AG04449 (cell line): ENCODE results near the gene ITGA8.
A peak's percentile ranks its signal among the peaks of the same experiment; 100 is the strongest.

Experiments
- CTCF ChIA-PET: fragments of 350-600 bp; formaldehyde crosslinking; extraction: SDS; loops from one replicate; lab custom pipeline; 2021; ENCODE audit warnings: antibody characterized with exemption; lab: Yijun Ruan, JAX
- POLR2A ChIA-PET: fragments of 400-600, 350-600 bp; formaldehyde crosslinking; extraction: SDS; loops from one replicate; lab custom pipeline; 2020; ENCODE audit warnings: antibody characterized with exemption, inconsistent platforms; lab: Yijun Ruan, JAX
- DNase-seq: peaks from one replicate; pipeline ENCODE4 v3.0.0-alpha.2; 2010; ENCODE audit warnings: low read depth, low spot score
- H3K4me3 ChIP-seq: 2 replicates; pipeline ENCODE4 v1.5.1; 2011; ENCODE audit warnings: low read depth, mild to moderate bottlenecking, control low read depth, low read length
- CTCF ChIP-seq: IDR thresholded peaks from one replicate; pipeline ENCODE4 v1.5.1; 2011; ENCODE audit warnings: mild to moderate bottlenecking, moderate library complexity, low read length, control low read depth, inconsistent platforms; ENCODE audit not compliant: insufficient read depth; ENCODE audit errors: missing control alignments

ITGA8 gene

GRCh38 chr10:15630353-15630752, 89.4 kb downstream of the ITGA8 start:
- no peak for DNase-seq
- CTCF ChIA-PET: no interaction called here
- H3K4me3 ChIP-seq: no peak overlapping the region
- POLR2A ChIA-PET: no interaction called here
- no peak for TF ChIP-seq CTCF

GRCh38 chr10:15627617-15628196, 92.0 kb downstream of the ITGA8 start:
- no peak for TF ChIP-seq CTCF
- DNase-seq: no peak
- no peak overlapping the region for H3K4me3 ChIP-seq
- ChIA-PET CTCF (no interaction called here), POLR2A (no interaction called here)

GRCh38 chr10:15626937-15627336, 92.8 kb downstream of the ITGA8 start:
- ChIA-PET CTCF (no interaction called here), POLR2A (no interaction called here)
- DNase-seq: no peak
- H3K4me3 ChIP-seq: no peak overlapping the region
- no peak for TF ChIP-seq CTCF

GRCh38 chr10:15625261-15625660, 94.5 kb downstream of the ITGA8 start:
- no peak overlapping the region for H3K4me3 ChIP-seq

GRCh38 chr10:15624401-15625196, 95.1 kb downstream of the ITGA8 start:
- TF ChIP-seq CTCF: no peak
- H3K4me3 ChIP-seq: no peak overlapping the region
- ChIA-PET CTCF (interaction anchor here (1.2 to 1.8 kb wide), 3 partner anchors 14 to 39 kb away, joined by 3 to 5 read pairs (median 4); no protein-coding TSS in a partner anchor), POLR2A (no interaction called here)
- DNase-seq: peak; percentile 60

More at GRCh38 chr10:15625261-15625660, 94.5 kb downstream of the ITGA8 start:
- TF ChIP-seq CTCF: no peak
- no peak for DNase-seq
- ChIA-PET CTCF (interaction anchor here (1.3 to 1.8 kb wide), 3 partner anchors 19 to 186 kb away, joined by 3 to 5 read pairs (median 3); no protein-coding TSS in a partner anchor), POLR2A (no interaction called here)

- H3K4me3 ChIP-seq: no peak overlapping the region
- no peak for DNase-seq
- CTCF ChIA-PET: no interaction called here
- POLR2A ChIA-PET: interaction anchor here (0.6 kb wide), 1 partner anchor 182 kb away, joined by 3 read pairs; no protein-coding TSS in a partner anchor
- no peak for TF ChIP-seq CTCF
These were observed 98.7 kb downstream of the ITGA8 start for GRCh38 chr10:15620836-15621515.
